Ovary (tissue), 9 donors: ENCODE results near the gene MKRN2. TPM values are rescaled to one million over a fixed set of nuclear protein-coding genes. Genes with fewer than 3 reads are reported as not detected.

Experiments used
- DNase-seq, 5 donors: peaks; one replicate each; pipeline ENCODE4 v3.0.0-alpha.2; 2019 to 2020
- H3K27ac ChIP-seq, 2 donors: fragments of 200-600 bp; one replicate each; pipeline versions ENCODE4 v1.5.1 to v1.8.0; 2019 to 2022
- H3K27me3 ChIP-seq: fragments of 200-600 bp; one replicate; pipeline ENCODE4 v1.8.0; 2022
- H3K36me3 ChIP-seq: fragments of 200-600 bp; sonication (generic); one replicate; pipeline ENCODE4 v1.5.1; 2019
- H3K4me1 ChIP-seq: one replicate; pipeline ENCODE4 v1.8.1; 2013; ENCODE audit warnings: mild to moderate bottlenecking, moderate library complexity; ENCODE audit not compliant: insufficient read depth
- H3K4me3 ChIP-seq: fragments of 200-600 bp; sonication (generic); one replicate; pipeline ENCODE4 v1.5.1; 2017
- H3K9me3 ChIP-seq, 2 donors: fragments of 200-600 bp in 1 of 2; sonication (generic) in 1 of 2; one replicate each; pipeline versions ENCODE4 v1.5.1 to v1.8.1; 2013 to 2019; ENCODE audit warnings: mild to moderate bottlenecking in 1 of 2, moderate library complexity in 1 of 2
- CTCF ChIP-seq, 3 donors: fragments of 450-650 bp in 2 of 3; fragments of 200-600 bp in 1 of 3; IDR thresholded peaks; one replicate each; pipeline versions ENCODE4 v1.5.1 to v1.8.0; 2016 to 2022; ENCODE audit warnings: antibody characterized with exemption in 3 of 3, mild to moderate bottlenecking in 1 of 3
- EP300 ChIP-seq: sonication (generic); formaldehyde crosslinking; IDR thresholded peaks from one replicate; pipeline ENCODE4 v1.6.1; 2017; ENCODE audit warnings: antibody characterized with exemption
- POLR2A ChIP-seq: fragments of 450-650 bp; IDR thresholded peaks from one replicate; pipeline ENCODE4 v1.6.1; 2017; ENCODE audit warnings: antibody characterized with exemption, mild to moderate bottlenecking, moderate library complexity
- WGBS, 3 donors: extraction: QIAGEN DNeasy Blood & Tissue Kit in 1 of 3; methylation state at CpG; one replicate each; pipeline versions ENCODE4 v1.1.5 to v1.1.7; 2013 to 2017; 5-methylcytosine and 5-hydroxymethylcytosine counted together
- intact Hi-C, 4 donors: fragments of 100-400 bp; cut with DNase I; formaldehyde crosslinking; loops; one replicate each; pipeline versions ENCODE4 v1.11.0 to v1.15.1; 2022 to 2023
- polyA plus RNA-seq, 2 donors: library from polyadenylated mRNA; stranded (reverse); fragments of 200-250 nt in 1 of 2; fragments of 350-450 nt in 1 of 2; fragmentation: Illumina TruSeq in 1 of 2; extraction: RNeasy Lipid Tissue Mini Kit (QIAGEN cat#74804) in 1 of 2; gene quantifications; one replicate each; pipeline ENCODE4 v1.2.3, GENCODE V29; 2013 to 2014
- total RNA-seq, 7 donors: library from RNA; depleted of rRNA in 2 of 7; stranded (reverse); fragments of >200 nt in 2 of 7; fragmentation: NEBNext Ultra II Directional in 3 of 7; extraction: Animal tissue kit (Norgen Biotek cat#: 25700) in 3 of 7; gene quantifications; one replicate each; pipeline versions ENCODE4 v1.1.0 to v1.2.4, GENCODE V29; 2016 to 2023
- donor health status: DM: no; HTN: no; CAD: no; lungs with moderate emphysema.
- donor health status: DM: no; HTN: no; CAD: no.
- donor health status: Bipolar disorder and iron deficiency.
- donor health status: DM: yes; HTN: yes; CAD: no.
- donor health status: DM: no; HTN: no; CAD: no.
- donor health status: DM: yes; HTN: yes; CAD: no.

Gene MKRN2
- total and polyA plus RNA-seq, 9 donors = 23.8 to 42.3 (median 28.8) TPM

GRCh38 chr3:12561397-12561796 is 4.5 kb downstream of the MKRN2 start:
- intact Hi-C loops = no loop called here
- no peak for DNase-seq
- Histone ChIP-seq H3K4me3 (no peak overlapping the region), H3K27ac (no peak overlapping the region), H3K4me1 (peaks cover 4% of the 10 kb centered on the region), H3K27me3 (no peaks in the 10 kb centered on the region), H3K9me3 (peaks cover 0 to 4% of the 10 kb centered on the region in 2 donors), H3K36me3 (no peaks in the 10 kb centered on the region)
- 81 to 84% (median 81%) methylated on average over 2 of the region's 2 CpGs for WGBS, 3 donors
- TF ChIP-seq CTCF (IDR thresholded peaks at IDR 0.05) (no peak), POLR2A (no peak), EP300 (no peak)

GRCh38 chr3:12562451-12562850 is 5.6 kb downstream of the MKRN2 start:
- 60 to 80% (median 71%) methylated on average over 1 of the region's 1 CpG for WGBS, 3 donors
- no peaks in the 10 kb centered on the region for H3K27me3 ChIP-seq
- no peaks in the 10 kb centered on the region for H3K36me3 ChIP-seq
- no peak overlapping the region for H3K4me3 ChIP-seq
- intact Hi-C loops = no loop called here
- H3K4me1 ChIP-seq = peaks cover 4% of the 10 kb centered on the region
- TF ChIP-seq POLR2A (no peak), EP300 (no peak), CTCF (IDR thresholded peaks at IDR 0.05) (no peak)
- no peak overlapping the region for H3K27ac ChIP-seq
- peaks cover 0 to 4% of the 10 kb centered on the region in 2 donors for H3K9me3 ChIP-seq
- DNase-seq = no peak

GRCh38 chr3:12566976-12567375 is 10.1 kb downstream of the MKRN2 start:
- no peak for TF ChIP-seq EP300
- TF ChIP-seq CTCF (IDR thresholded peaks at IDR 0.05) = no peak
- no peak for TF ChIP-seq POLR2A
- peaks cover 0 to 4% of the 10 kb centered on the region in 2 donors for H3K9me3 ChIP-seq
- no peaks in the 10 kb centered on the region for H3K27me3 ChIP-seq
- intact Hi-C loops = no loop called here
- H3K4me3 ChIP-seq = no peak overlapping the region
- no peak overlapping the region for H3K27ac ChIP-seq
- DNase-seq = no peak
- H3K36me3 ChIP-seq = no peaks in the 10 kb centered on the region
- H3K4me1 ChIP-seq = no peaks in the 10 kb centered on the region

GRCh38 chr3:12568747-12569146 is 11.9 kb downstream of the MKRN2 start:
- no peaks in the 10 kb centered on the region for H3K36me3 ChIP-seq
- H3K4me3 ChIP-seq = no peak overlapping the region
- intact Hi-C loops = no loop called here
- no peaks in the 10 kb centered on the region for H3K27me3 ChIP-seq
- H3K9me3 ChIP-seq = peaks cover 0 to 4% of the 10 kb centered on the region in 2 donors
- no peak overlapping the region for H3K27ac ChIP-seq
- WGBS, 3 donors = 78 to 82% (median 81%) methylated on average over 3 of the region's 3 CpGs
- DNase-seq = no peak
- TF ChIP-seq CTCF (IDR thresholded peaks at IDR 0.05) = no peak
- TF ChIP-seq POLR2A = no peak
- TF ChIP-seq EP300 = no peak
- H3K4me1 ChIP-seq = no peaks in the 10 kb centered on the region

- TF ChIP-seq POLR2A (no peak), EP300 (no peak), CTCF (IDR thresholded peaks at IDR 0.05) (no peak)
- Histone ChIP-seq H3K27ac (no peak overlapping the region), H3K4me1 (no peaks in the 10 kb centered on the region), H3K36me3 (no peaks in the 10 kb centered on the region), H3K4me3 (no peak overlapping the region), H3K9me3 (peaks cover 0 to 4% of the 10 kb centered on the region in 2 donors), H3K27me3 (no peaks in the 10 kb centered on the region)
- no peak for DNase-seq
- intact Hi-C loops = no loop called here
- 82 to 85% (median 84%) methylated on average over 6 of the region's 6 CpGs for WGBS, 3 donors
Observed at GRCh38 chr3:12569836-12570235, 12.9 kb downstream of the MKRN2 start.
